A549 (cell line): ENCODE data around the gene KCNN3. TPM values are rescaled to one million over a fixed set of nuclear protein-coding genes. Genes with fewer than 3 reads are reported as not detected.
"Not testable (repeated sequence)": the region's sequence is repeated elsewhere in the genome, so short reads cannot be mapped to it uniquely, and the experiment has no call there.

Source experiments
- ATAC-seq, 2 experiments: fragments of 200-7000 bp in 1 of 2; fragments of >200 bp in 1 of 2; cut with Nextera tagmentation in 1 of 2; cut with Tn5 transposase in 1 of 2; 3 replicates each; pipeline versions ENCODE4 v1.8.0 to v1.9.1; 2018 to 2020; ENCODE audit warnings: mild to moderate bottlenecking in 1 of 2, moderate library complexity in 1 of 2
- CTCF ChIA-PET: fragments of 300-600 bp; sonication (Branson Sonifier 250); formaldehyde crosslinking; extraction: SDS; loops from one replicate; lab custom pipeline; 2021; ENCODE audit warnings: antibody characterized with exemption, inconsistent platforms; lab: Yijun Ruan, JAX
- POLR2A ChIA-PET: fragments of 350-600 bp; formaldehyde crosslinking; extraction: SDS; loops from one replicate; lab custom pipeline; 2021; ENCODE audit warnings: antibody characterized with exemption, inconsistent platforms; lab: Yijun Ruan, JAX
- DNase-seq, 2 experiments: peaks; one replicate each; pipeline versions ENCODE4 v3.0.0 to v3.0.0-alpha.2; 2011 to 2016; ENCODE audit warnings: low read depth in 1 of 2, low spot score in 1 of 2
- FAIRE-seq: peaks from 2 replicates; lab custom pipeline; 2011; peaks lifted over from hg19 to GRCh38; lab: Jason Lieb, UNC
- H3K27ac ChIP-seq, 2 experiments: fragments of >200 bp; sonication (Bioruptor Twin); formaldehyde crosslinking; 3 replicates each; pipeline ENCODE4 v1.5.1; 2016 to 2017
- H3K4me1 ChIP-seq: fragments of >200 bp; sonication (Bioruptor Twin); formaldehyde crosslinking; 3 replicates; pipeline ENCODE4 v1.6.1; 2016
- H3K4me2 ChIP-seq: fragments of >200 bp; sonication (Bioruptor Twin); formaldehyde crosslinking; 3 replicates; pipeline ENCODE4 v1.6.1; 2016
- H3K4me3 ChIP-seq: fragments of >200 bp; sonication (Bioruptor Twin); formaldehyde crosslinking; 3 replicates; pipeline ENCODE4 v1.5.1; 2016
- H3K9me3 ChIP-seq: fragments of >200 bp; sonication (Bioruptor Twin); formaldehyde crosslinking; 3 replicates; pipeline ENCODE4 v1.6.1; 2016
- ATOH8 ChIP-seq: fragments of 250-450 bp; sonication (Bioruptor Pico); IDR thresholded peaks from 2 replicates; pipeline ENCODE4 v1.5.0; 2020; ENCODE audit warnings: low read depth, mild to moderate bottlenecking, moderate library complexity
- BCL3 ChIP-seq: fragments of >200 bp; sonication (Bioruptor Twin); formaldehyde crosslinking; IDR thresholded peaks from 3 replicates; pipeline ENCODE4 v1.6.1; 2016
- BHLHE40 ChIP-seq: IDR thresholded peaks from 2 replicates; pipeline ENCODE4 v1.6.1; 2012; ENCODE audit warnings: low read depth, low read length, inconsistent platforms
- CEBPB ChIP-seq, 2 experiments: fragments of >200 bp in 1 of 2; sonication (Bioruptor Twin) in 1 of 2; formaldehyde crosslinking in 1 of 2; IDR thresholded peaks; 2 replicates each; pipeline ENCODE4 v1.6.1; 2012 to 2016
- E2F6 ChIP-seq: IDR thresholded peaks from 2 replicates; pipeline ENCODE4 v1.6.1; 2012; ENCODE audit warnings: low read depth, borderline replicate concordance
- GATA3 ChIP-seq: IDR thresholded peaks from 2 replicates; pipeline ENCODE4 v1.6.1; 2012; ENCODE audit warnings: borderline replicate concordance
- HES2 ChIP-seq: fragments of >200 bp; sonication (Bioruptor Twin); formaldehyde crosslinking; IDR thresholded peaks from 2 replicates; pipeline ENCODE4 v1.6.1; 2016
- HMGXB4 ChIP-seq: fragments of 250-450 bp; sonication (Bioruptor Pico); IDR thresholded peaks from 2 replicates; pipeline ENCODE4 v1.5.0; 2021; ENCODE audit warnings: mild to moderate bottlenecking, moderate library complexity, borderline replicate concordance
- HOXB13 ChIP-seq: fragments of 250-450 bp; sonication (Bioruptor Pico); IDR thresholded peaks from 2 replicates; pipeline ENCODE4 v1.5.0; 2020; ENCODE audit warnings: low read depth, mild to moderate bottlenecking, moderate library complexity
- JUNB ChIP-seq: fragments of >200 bp; sonication (Bioruptor Twin); formaldehyde crosslinking; IDR thresholded peaks from 2 replicates; pipeline ENCODE4 v1.6.1; 2016
- KDM5A ChIP-seq: fragments of 200-600 bp; sonication (generic); IDR thresholded peaks from 2 replicates; pipeline ENCODE4 v1.6.1; 2016; ENCODE audit warnings: antibody characterized with exemption, mild to moderate bottlenecking
- MYC ChIP-seq: IDR thresholded peaks from 2 replicates; pipeline ENCODE4 v1.6.1; 2012; ENCODE audit warnings: mild to moderate bottlenecking, inconsistent platforms, low read length, improper control_type of control experiment, borderline replicate concordance
- NR3C1 ChIP-seq: fragments of >200 bp; sonication (Bioruptor Twin); formaldehyde crosslinking; IDR thresholded peaks from 3 replicates; pipeline ENCODE4 v1.6.1; 2017
- REST ChIP-seq: fragments of 200-600 bp; sonication (generic); IDR thresholded peaks from 2 replicates; pipeline ENCODE4 v1.6.1; 2016; ENCODE audit warnings: antibody characterized with exemption, mild to moderate bottlenecking, moderate library complexity
- TFCP2L1 ChIP-seq: fragments of 250-450 bp; sonication (Bioruptor Pico); IDR thresholded peaks from 2 replicates; pipeline ENCODE4 v1.5.0; 2021; ENCODE audit warnings: mild to moderate bottlenecking
- ZFP36 ChIP-seq: fragments of 450-650 bp; IDR thresholded peaks from 2 replicates; pipeline ENCODE4 v1.6.1; 2014; ENCODE audit warnings: borderline replicate concordance; ENCODE audit not compliant: partially characterized antibody
- ZSCAN20 ChIP-seq: fragments of 250-450 bp; sonication (Bioruptor Pico); IDR thresholded peaks from 2 replicates; pipeline ENCODE4 v1.8.0; 2022; ENCODE audit warnings: mild to moderate bottlenecking, moderate library complexity
- WGBS: methylation state at CpG from one replicate; pipeline ENCODE4 v1.1.6; 2017; ENCODE audit errors: missing lambda C conversion rate; 5-methylcytosine and 5-hydroxymethylcytosine counted together
- polyA plus RNA-seq, 4 experiments: library from polyadenylated mRNA; depleted of rRNA in 3 of 4; stranded (reverse); fragments of >200 nt; fragmentation: RNase III in 1 of 4; extraction: RNeasy Plus Mini Kit Qiagen cat#74134 plus additional on column Dnase treatment in 1 of 4; gene quantifications; 2 replicates in 3 of 4; 3 replicates in 1 of 4; pipeline ENCODE4 v1.2.3, GENCODE V29; 2011 to 2017

Gene KCNN3
- polyA plus RNA-seq, 2 of the 4 experiments (the other 2 are of a cell fraction), result 0.01 to 0.03 TPM

GRCh38 chr1:154682254-154682653 is 187.8 kb downstream of the KCNN3 start:
- ATAC-seq (no peak), DNase-seq (no peak), FAIRE-seq (no peak)
- Histone ChIP-seq H3K27ac (no peak overlapping the region), H3K4me3 (no peak overlapping the region), H3K9me3 (no peaks in the 10 kb centered on the region), H3K4me2 (no peak overlapping the region), H3K4me1 (no peaks in the 10 kb centered on the region)
- WGBS, result 43% methylated on average over 13 of the region's 13 CpGs
- TF ChIP-seq TFCP2L1 (CRISPR knock-in tag) (no peak), REST (no peak), MYC (no peak), KDM5A (no peak), ZFP36 (no peak), NR3C1 (no peak), BCL3 (no peak), JUNB (no peak), BHLHE40 (no peak), ATOH8 (CRISPR knock-in tag) (no peak), HES2 (no peak), GATA3 (no peak), CEBPB (IDR thresholded peaks at IDR 0.05) (no peak), ZSCAN20 (CRISPR knock-in tag) (no peak), HMGXB4 (CRISPR knock-in tag) (no peak), HOXB13 (CRISPR knock-in tag) (no peak), E2F6 (no peak)
- TF ChIP-seq, all 56 proteins: peak for 0
- POLR2A ChIA-PET, result no interaction called here
- CTCF ChIA-PET, result interaction anchor here (1.0 to 4.4 kb wide), 4 partner anchors 13 to 196 kb away, joined by 3 to 35 read pairs (median 8); no protein-coding TSS in a partner anchor

- CTCF ChIA-PET, result interaction anchor here (1.1 to 4.4 kb wide), 2 partner anchors 8 to 12 kb away, joined by 3 to 35 read pairs; no protein-coding TSS in a partner anchor
- H3K4me3 ChIP-seq, H3K4me1 ChIP-seq, H3K4me2 ChIP-seq, H3K27ac ChIP-seq, ATAC-seq, H3K9me3 ChIP-seq, FAIRE-seq, DNase-seq, POLR2A ChIA-PET: not testable (repeated sequence)
- 74% methylated on average over 7 of the region's 27 CpGs for WGBS
Measured at GRCh38 chr1:154677844-154678243, 192.2 kb downstream of the KCNN3 start.

GRCh38 chr1:154676847-154677246 is 193.2 kb downstream of the KCNN3 start:
- CTCF ChIA-PET, ATAC-seq, H3K27ac ChIP-seq, H3K4me1 ChIP-seq, POLR2A ChIA-PET, H3K4me3 ChIP-seq, H3K4me2 ChIP-seq, FAIRE-seq, H3K9me3 ChIP-seq, DNase-seq: not testable (repeated sequence)
- WGBS, result 25% methylated on average over 2 of the region's 2 CpGs

GRCh38 chr1:154674456-154674855 is 195.6 kb downstream of the KCNN3 start:
- 53% methylated on average over 7 of the region's 7 CpGs for WGBS

GRCh38 chr1:154672245-154672644 is 197.8 kb downstream of the KCNN3 start:
- H3K4me2 ChIP-seq, H3K27ac ChIP-seq, ATAC-seq, FAIRE-seq, POLR2A ChIA-PET, H3K4me1 ChIP-seq, DNase-seq, H3K4me3 ChIP-seq, H3K9me3 ChIP-seq: not testable (repeated sequence)
- CTCF ChIA-PET, result interaction anchor here (1.2 to 5.3 kb wide), 5 partner anchors 30 to 251 kb away, joined by 3 to 72 read pairs (median 4); no protein-coding TSS in a partner anchor
- 69% methylated on average over 6 of the region's 8 CpGs for WGBS

More at GRCh38 chr1:154674456-154674855, 195.6 kb downstream of the KCNN3 start:
- ATAC-seq, DNase-seq, H3K4me2 ChIP-seq, H3K9me3 ChIP-seq, POLR2A ChIA-PET, FAIRE-seq, H3K4me3 ChIP-seq, H3K27ac ChIP-seq, H3K4me1 ChIP-seq: not testable (repeated sequence)
- CTCF ChIA-PET, result interaction anchor here (0.6 to 0.9 kb wide), 2 partner anchors 70 to 270 kb away, joined by 3 read pairs; no protein-coding TSS in a partner anchor
